WI38 (cell line): Measurements from ENCODE around the gene GATAD1.

Experiments used
- H3K4me3 ChIP-seq: 2 replicates; pipeline ENCODE4 v1.5.1; 2011; ENCODE audit warnings: low read depth, mild to moderate bottlenecking, control low read depth, low read length
- TF ChIP-seq, protein P1 (sequence below): IDR thresholded peaks from 2 replicates; pipeline ENCODE4 v1.5.1; 2012; ENCODE audit warnings: low read depth, mild to moderate bottlenecking, control low read depth, low read length

Gene GATAD1

DNA sequence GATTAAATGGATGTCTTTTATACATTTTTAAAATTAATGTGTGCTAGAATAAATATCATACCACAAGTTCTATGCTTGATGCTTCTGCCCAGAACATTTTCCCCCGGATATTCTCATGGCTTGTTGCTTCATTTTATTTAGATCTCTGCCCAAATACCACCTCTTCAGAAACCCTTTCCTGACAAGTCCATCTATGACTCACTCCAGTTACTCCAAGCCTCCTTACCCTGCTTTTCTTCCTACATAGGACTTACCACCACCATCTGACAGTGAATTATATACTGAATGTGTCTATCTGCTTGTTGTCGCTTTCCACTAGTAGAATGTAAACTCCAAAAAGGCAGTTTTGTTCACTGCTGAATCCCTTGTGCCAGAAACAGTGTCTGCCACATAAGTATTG, 49.6 kb downstream of the GATAD1 start:
- H3K4me3 ChIP-seq = no peak overlapping the region
- TF ChIP-seq, protein P1, sequence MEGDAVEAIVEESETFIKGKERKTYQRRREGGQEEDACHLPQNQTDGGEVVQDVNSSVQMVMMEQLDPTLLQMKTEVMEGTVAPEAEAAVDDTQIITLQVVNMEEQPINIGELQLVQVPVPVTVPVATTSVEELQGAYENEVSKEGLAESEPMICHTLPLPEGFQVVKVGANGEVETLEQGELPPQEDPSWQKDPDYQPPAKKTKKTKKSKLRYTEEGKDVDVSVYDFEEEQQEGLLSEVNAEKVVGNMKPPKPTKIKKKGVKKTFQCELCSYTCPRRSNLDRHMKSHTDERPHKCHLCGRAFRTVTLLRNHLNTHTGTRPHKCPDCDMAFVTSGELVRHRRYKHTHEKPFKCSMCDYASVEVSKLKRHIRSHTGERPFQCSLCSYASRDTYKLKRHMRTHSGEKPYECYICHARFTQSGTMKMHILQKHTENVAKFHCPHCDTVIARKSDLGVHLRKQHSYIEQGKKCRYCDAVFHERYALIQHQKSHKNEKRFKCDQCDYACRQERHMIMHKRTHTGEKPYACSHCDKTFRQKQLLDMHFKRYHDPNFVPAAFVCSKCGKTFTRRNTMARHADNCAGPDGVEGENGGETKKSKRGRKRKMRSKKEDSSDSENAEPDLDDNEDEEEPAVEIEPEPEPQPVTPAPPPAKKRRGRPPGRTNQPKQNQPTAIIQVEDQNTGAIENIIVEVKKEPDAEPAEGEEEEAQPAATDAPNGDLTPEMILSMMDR = no peak

DNA sequence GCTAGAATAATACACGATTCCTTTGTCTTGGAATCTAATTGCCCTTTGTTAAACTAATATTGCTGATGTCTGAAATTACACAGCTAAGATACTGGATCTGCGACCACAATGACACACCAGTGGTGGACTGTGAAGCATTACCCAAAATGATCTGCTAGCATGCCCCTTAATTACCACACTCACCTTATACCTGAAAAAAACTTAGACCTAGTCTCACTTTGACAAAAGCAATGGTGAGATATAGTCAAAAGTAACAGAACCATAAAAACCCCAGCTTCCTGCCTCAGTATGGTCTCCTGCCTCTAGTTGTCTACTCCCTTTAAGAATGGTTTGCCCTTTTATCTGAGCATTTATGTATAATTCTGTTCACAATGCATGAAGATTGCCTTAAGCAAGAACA, 51.3 kb downstream of the GATAD1 start:
- TF ChIP-seq, protein P1 = no peak
- H3K4me3 ChIP-seq = no peak overlapping the region

GRCh38 chr7:92503767-92504166, 56.5 kb downstream of the GATAD1 start:
- H3K4me3 ChIP-seq = no peak overlapping the region
- TF ChIP-seq, protein P1 = no peak

DNA sequence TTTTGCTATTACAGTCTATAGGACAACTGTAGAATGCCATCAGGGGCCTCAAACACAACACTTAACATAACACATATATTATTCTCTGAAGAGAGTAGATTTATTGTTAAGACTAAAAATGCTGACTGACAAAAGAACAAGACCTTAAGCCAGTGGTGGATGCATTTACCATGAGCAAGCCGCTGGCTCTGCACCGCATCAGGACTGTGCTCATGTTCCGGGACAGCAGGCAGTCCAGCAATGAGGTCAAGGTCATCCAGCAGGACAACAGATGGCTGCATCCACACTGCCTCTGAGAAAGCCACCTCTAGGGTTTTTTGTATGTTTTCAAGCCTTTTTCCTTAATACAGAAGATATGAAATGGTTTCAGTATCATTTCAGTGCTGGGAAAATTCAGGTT, 57.3 kb downstream of the GATAD1 start:
- TF ChIP-seq, protein P1 = no peak
- no peak overlapping the region for H3K4me3 ChIP-seq

- TF ChIP-seq, protein P1 = no peak
- H3K4me3 ChIP-seq = no peak overlapping the region
Observed at GRCh38 chr7:92506363-92506762, 59.1 kb downstream of the GATAD1 start.

DNA sequence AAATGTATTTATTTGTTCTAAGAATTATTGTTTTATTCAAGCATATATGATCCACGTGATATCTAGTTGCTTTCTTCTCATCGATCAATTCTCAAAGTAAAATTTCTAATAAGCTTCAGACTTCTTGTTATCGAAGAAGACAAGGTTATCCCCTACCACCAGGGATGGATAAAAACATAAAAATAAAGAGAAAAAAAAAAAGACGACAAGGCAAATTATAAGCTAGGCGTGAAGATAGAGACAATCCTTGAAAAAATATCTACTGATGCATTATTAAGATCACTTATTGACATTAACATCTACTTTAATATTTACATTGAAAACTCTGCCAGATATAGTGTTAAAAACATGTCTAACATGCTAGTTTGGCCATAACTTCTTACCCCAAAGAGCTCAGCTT, 61.7 kb downstream of the GATAD1 start:
- no peak overlapping the region for H3K4me3 ChIP-seq
- TF ChIP-seq, protein P1 = no peak
